Activated CD4-positive, alpha-beta T cell treated with anti-CD3 and anti-CD28 coated beads, Interleukin-2, amount 10 ng/mL, durations not matched to agents 24 days and 14 days (primary cell): ENCODE data around the gene ZNF277. TPM values are rescaled to one million over a fixed set of nuclear protein-coding genes. Genes with fewer than 3 reads are reported as not detected.

Source experiments
- DNase-seq: peaks from one replicate; pipeline ENCODE4 v3.0.0; 2022
- H3K27ac Mint-ChIP-seq: one replicate; pipeline ENCODE4 v1.8.0; 2022; ENCODE audit warnings: mild to moderate bottlenecking, mixed read lengths
- H3K27me3 Mint-ChIP-seq: one replicate; pipeline ENCODE4 v1.8.0; 2022; ENCODE audit warnings: mixed read lengths
- H3K36me3 Mint-ChIP-seq: one replicate; pipeline ENCODE4 v1.8.0; 2022; ENCODE audit warnings: low read depth, mild to moderate bottlenecking, mixed read lengths
- H3K4me1 Mint-ChIP-seq: one replicate; pipeline ENCODE4 v1.8.0; 2021; ENCODE audit warnings: mixed read lengths
- H3K4me3 Mint-ChIP-seq: one replicate; pipeline ENCODE4 v1.8.0; 2022; ENCODE audit warnings: mild to moderate bottlenecking, moderate library complexity, mixed read lengths
- H3K9me3 Mint-ChIP-seq: one replicate; pipeline ENCODE4 v1.8.0; 2021; ENCODE audit warnings: mixed read lengths
- intact Hi-C: fragments of 100-400 bp; cut with micrococcal nuclease; formaldehyde crosslinking; loops from one replicate; pipeline ENCODE4 v1.15.1; 2023
- total RNA-seq: library from RNA; stranded (reverse); gene quantifications from 2 replicates; pipeline ENCODE4 v1.2.3, GENCODE V29; 2022

ZNF277 gene
- total RNA-seq, 1 donor from 2014 or later, result 13.7 TPM

DNA sequence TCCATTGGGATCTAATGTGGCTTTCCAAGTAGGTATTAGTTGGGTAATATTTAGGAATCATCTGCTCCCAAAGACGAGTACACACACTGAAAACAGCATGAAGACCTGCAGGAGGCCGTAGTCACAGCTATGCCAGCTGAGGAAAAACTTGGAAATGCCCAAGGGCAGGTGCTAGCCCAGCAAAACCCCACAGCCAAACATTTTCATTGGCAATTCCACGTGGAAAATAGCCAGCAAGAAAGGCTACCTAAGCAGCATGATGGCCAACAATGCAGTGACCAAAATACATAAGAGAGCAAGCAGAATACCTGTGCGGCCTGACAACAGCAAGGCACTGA is 33.0 kb upstream of the ZNF277 start:
- no peak overlapping the region for H3K27ac Mint-ChIP-seq
- H3K27me3 Mint-ChIP-seq, result peaks cover 17% of the 10 kb centered on the region
- no peak overlapping the region for H3K4me3 Mint-ChIP-seq
- no peaks in the 10 kb centered on the region for H3K9me3 Mint-ChIP-seq
- no peaks in the 10 kb centered on the region for H3K36me3 Mint-ChIP-seq
- no peaks in the 10 kb centered on the region for H3K4me1 Mint-ChIP-seq
- intact Hi-C loops, result no loop called here
- no peak for DNase-seq

DNA sequence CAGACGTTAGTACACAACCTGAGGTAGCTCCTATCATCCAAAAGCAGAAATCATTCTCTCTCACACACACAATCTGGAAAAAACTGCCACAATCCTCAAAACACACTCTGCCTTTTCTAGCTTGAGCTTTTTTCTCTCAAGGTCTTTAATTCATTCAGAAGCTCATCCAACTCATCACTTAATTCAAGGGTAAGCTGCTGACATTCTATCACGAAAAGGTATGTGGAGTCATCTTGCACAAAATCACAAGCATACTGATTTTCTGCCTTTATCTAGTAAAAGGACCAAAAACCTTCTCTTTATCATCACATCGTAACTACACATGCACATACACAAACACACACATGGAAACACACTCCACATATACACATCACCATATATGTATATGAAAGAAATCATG is 32.3 kb upstream of the ZNF277 start:
- Mint-ChIP-seq H3K36me3 (no peaks in the 10 kb centered on the region), H3K27ac (no peak overlapping the region), H3K9me3 (no peaks in the 10 kb centered on the region), H3K27me3 (peaks cover 17% of the 10 kb centered on the region), H3K4me3 (no peak overlapping the region), H3K4me1 (no peaks in the 10 kb centered on the region)
- intact Hi-C loops, result no loop called here
- DNase-seq, result no peak

DNA sequence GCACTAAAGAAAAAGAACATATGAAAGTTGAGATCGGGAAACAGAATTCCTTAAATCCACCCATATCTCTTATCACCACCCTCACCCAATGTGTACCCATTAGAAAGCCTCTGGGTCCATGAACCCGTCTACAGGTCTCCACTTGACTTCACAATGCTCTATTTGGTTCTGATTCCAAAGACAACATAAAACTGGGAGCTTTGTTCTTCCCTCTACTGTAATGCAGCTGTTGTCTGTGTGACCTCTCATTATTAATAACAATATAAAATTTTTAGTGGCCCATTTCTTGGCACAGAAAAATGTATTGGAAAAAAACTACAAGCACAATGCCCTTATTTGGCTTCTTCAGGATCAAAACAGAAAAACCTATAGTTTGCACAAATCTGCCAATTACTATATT is 30.3 kb upstream of the ZNF277 start:
- H3K27me3 Mint-ChIP-seq, result peaks cover 22% of the 10 kb centered on the region

DNA sequence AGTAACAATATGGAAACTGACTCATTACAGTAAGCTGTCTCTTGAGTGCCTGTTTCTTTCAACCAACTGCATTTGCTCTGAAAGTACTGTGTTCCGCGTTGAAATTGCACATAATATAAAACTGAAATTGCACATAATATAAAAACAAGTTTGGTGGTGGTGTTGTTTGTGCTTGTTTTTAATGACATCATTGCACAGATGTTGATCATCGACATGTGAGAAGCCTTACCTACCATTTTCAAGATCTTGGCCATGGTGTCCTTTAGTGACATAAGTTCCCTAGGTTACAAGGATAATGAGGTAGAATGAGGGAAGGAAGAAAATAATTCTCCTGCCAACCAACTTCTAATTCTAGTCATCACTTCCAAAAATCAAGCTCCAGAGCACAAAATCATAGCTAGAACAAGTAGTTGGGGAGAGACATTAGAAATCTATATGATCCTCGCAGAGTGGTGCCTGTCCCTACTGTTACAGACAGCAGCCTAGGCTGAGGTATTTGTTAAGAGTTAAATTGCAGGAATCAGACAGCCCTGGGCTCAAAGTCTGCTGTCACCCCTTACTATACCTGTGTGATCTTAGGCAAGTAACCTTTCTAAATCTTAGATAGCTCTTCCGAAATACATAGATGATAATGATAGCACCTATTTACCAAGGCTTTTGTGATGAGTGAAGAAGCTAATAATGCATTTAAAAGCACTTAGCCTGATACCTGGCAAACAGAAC is 29.6 kb upstream of the ZNF277 start:
- peaks cover 22% of the 10 kb centered on the region for H3K27me3 Mint-ChIP-seq
- H3K9me3 Mint-ChIP-seq, result no peaks in the 10 kb centered on the region
- H3K27ac Mint-ChIP-seq, result no peak overlapping the region
- no peak for DNase-seq
- H3K4me1 Mint-ChIP-seq, result no peaks in the 10 kb centered on the region
- no peak overlapping the region for H3K4me3 Mint-ChIP-seq
- H3K36me3 Mint-ChIP-seq, result no peaks in the 10 kb centered on the region
- intact Hi-C loops, result no loop called here

More for the DNA sequence above, 30.3 kb upstream of the ZNF277 start:
- Mint-ChIP-seq H3K36me3 (no peaks in the 10 kb centered on the region), H3K9me3 (no peaks in the 10 kb centered on the region), H3K4me3 (no peak overlapping the region), H3K4me1 (no peaks in the 10 kb centered on the region), H3K27ac (no peak overlapping the region)
- intact Hi-C loops, result no loop called here
- DNase-seq, result no peak

DNA sequence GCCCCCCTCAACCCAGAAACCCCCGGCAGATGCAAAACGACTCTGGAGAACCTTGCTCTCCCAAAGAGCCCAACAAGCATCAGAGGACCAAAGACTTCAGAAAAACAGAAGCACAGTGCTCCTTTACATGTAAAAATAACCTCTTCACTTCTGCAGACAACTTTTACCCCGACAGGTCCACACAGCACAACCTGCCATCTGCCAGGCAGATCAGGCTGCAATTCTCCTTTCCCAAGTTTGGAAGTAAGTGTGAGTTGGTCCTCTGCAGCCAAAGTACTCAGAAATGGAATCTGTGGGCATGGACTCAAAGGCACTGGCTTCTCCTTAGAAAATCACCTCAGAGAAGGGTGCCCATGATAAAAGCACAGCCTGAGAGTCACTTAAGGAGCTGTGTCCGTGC is 26.3 kb upstream of the ZNF277 start:
- no peak for DNase-seq
- Mint-ChIP-seq H3K4me3 (no peak overlapping the region), H3K27ac (no peak overlapping the region), H3K4me1 (no peaks in the 10 kb centered on the region), H3K27me3 (peaks cover 19% of the 10 kb centered on the region), H3K36me3 (no peaks in the 10 kb centered on the region), H3K9me3 (no peaks in the 10 kb centered on the region)
- intact Hi-C loops, result no loop called here

DNA sequence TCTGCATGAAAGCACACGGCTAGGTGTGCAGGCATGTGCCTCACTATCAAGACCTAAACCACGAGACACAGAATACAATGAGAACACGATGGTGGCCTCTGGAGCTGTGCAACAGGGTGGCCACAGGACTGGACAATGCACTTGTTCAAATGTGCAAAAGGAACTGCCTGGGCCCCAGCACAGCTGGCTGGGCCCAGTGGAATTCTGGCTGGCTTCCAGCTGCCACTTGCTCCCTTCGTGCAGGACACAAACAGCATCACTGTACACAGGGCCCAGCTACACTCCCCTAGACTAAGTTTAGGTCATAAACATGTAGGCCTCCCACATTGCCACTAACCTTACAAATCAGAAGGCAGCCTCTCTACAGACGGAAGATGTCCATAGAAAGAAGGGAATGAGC is 23.7 kb upstream of the ZNF277 start:
- Mint-ChIP-seq H3K4me1 (no peaks in the 10 kb centered on the region), H3K9me3 (no peaks in the 10 kb centered on the region), H3K27ac (no peak overlapping the region), H3K4me3 (no peak overlapping the region), H3K27me3 (peaks cover 10% of the 10 kb centered on the region), H3K36me3 (no peaks in the 10 kb centered on the region)
- intact Hi-C loops, result no loop called here
- no peak for DNase-seq

DNA sequence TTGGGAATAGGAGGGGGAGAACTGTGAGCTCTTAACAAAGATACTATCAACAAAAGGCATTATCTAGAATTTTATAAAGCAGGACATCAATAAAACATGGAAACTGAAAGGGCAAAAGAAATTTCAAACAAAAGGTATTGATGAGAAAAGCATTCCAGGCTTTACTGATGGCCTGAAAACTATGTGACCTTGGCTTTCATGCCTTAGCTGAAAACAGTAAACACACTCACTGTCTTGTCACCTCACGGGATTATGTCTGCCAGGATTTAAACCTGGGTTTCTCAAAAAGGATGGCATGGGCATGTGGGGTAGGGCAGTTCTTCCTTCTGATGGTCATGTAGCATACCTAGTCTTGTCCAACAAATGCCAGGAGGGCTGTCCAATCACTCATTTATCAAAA is 23.2 kb upstream of the ZNF277 start:
- H3K9me3 Mint-ChIP-seq, result no peaks in the 10 kb centered on the region

DNA sequence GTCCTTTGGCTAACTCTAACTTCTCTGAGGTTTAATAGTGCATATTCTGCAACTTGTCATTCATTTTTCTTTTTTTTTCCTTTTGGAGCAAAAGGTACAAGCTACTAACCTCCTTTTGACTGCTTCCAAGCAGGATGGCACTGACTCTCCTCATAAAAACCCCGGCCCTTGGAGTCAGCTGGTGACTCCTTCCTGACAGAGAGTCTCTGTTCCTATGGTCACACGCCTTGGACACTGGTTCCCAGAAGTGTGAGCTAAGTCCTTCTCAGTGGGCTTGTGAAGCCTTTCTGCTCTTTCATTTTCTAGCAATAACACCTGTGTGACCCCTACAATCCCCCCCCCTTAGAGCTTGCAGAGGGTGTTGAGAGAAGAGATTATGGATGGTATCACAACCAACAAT is 22.0 kb upstream of the ZNF277 start:
- peaks cover 8% of the 10 kb centered on the region for H3K27me3 Mint-ChIP-seq
- DNase-seq, result no peak
- intact Hi-C loops, result no loop called here
- no peaks in the 10 kb centered on the region for H3K9me3 Mint-ChIP-seq
- H3K4me3 Mint-ChIP-seq, result no peak overlapping the region
- no peaks in the 10 kb centered on the region for H3K36me3 Mint-ChIP-seq
- H3K4me1 Mint-ChIP-seq, result no peaks in the 10 kb centered on the region
- no peak overlapping the region for H3K27ac Mint-ChIP-seq

More for the DNA sequence above, 23.2 kb upstream of the ZNF277 start:
- no peaks in the 10 kb centered on the region for H3K36me3 Mint-ChIP-seq
- DNase-seq, result no peak
- no peaks in the 10 kb centered on the region for H3K4me1 Mint-ChIP-seq
- no peak overlapping the region for H3K4me3 Mint-ChIP-seq
- intact Hi-C loops, result no loop called here
- peaks cover 8% of the 10 kb centered on the region for H3K27me3 Mint-ChIP-seq
- H3K27ac Mint-ChIP-seq, result no peak overlapping the region

DNA sequence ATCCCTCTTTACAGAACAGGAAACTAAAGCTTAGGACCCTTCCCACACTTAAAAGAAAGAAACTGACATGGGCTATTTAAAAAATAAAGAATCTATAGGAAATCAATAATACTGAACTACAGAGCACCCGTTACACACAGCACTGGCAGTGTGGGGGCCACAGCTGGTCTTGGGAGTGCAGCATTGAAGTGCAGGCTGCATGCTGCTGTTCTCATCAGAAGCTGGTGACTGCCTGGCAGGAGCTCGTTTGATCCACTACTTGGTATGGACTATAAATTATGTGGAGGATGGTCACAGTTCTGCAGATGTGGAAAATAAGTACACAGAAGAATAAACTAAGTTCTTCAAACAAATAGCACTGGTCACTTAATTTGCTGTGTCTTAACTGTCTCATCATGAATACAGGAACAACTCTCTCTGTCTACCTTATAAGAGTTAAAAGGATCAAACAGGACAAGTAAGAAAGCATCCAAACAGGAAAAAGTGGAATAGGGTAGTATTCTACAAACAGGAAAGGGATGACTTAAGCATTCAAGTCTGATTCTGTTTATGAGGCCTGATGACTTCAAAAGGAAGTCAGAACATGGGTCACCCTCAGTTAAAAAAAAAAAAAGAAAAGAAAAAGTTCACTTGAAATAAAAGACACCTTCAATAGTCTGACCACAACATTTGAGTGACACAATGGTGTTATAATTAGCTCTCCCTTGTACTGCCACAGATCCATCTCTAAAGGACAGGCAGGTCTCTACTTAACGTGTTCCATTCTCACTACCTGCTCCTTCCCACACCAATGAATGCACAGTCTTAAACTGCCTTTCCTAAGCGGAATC is 21.3 kb upstream of the ZNF277 start:
- H3K27me3 Mint-ChIP-seq, result peaks cover 8% of the 10 kb centered on the region
- H3K36me3 Mint-ChIP-seq, result no peaks in the 10 kb centered on the region
- no peak overlapping the region for H3K27ac Mint-ChIP-seq
- no peaks in the 10 kb centered on the region for H3K4me1 Mint-ChIP-seq
- no peak overlapping the region for H3K4me3 Mint-ChIP-seq
- intact Hi-C loops, result no loop called here
- no peaks in the 10 kb centered on the region for H3K9me3 Mint-ChIP-seq
- DNase-seq, result no peak

DNA sequence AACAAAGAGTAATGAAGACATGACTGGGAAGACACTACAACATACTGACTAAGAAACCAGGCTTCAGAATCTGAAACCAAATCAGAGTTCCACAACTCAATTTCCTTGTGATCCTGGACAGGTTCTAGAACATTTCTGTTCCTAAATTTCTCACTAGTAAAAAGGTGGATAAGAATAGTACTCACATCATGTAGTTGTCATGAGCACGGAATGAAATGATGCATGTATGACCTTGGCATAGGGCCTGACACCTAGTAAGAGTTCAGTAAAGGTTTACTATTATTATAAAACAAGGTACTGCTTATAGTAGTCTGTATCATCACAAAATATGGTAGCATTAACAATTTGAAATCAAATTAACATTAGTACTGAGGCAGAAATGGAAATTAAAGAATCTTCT is 20.2 kb upstream of the ZNF277 start:
- no peaks in the 10 kb centered on the region for H3K36me3 Mint-ChIP-seq
- no peak overlapping the region for H3K4me3 Mint-ChIP-seq
- intact Hi-C loops, result no loop called here

DNA sequence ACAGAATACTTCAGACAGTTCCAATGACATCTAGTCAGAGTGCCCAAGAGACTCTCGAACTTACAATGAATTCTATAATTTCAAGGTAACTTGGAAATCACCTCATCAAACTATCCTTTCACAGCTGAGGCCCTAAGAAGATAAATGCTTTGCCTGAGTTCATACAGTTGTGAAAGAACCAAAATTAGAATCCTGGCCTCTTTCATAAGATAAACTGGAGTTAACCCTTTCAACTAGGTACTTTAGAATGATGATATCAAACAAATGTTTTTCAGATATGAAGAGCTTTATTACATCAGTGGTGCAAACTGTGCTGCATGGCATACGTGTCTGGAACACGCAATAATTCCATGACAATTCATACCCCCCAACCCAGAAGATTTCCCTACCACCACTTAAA is 18.2 kb upstream of the ZNF277 start:
- H3K4me3 Mint-ChIP-seq, result no peak overlapping the region
- H3K9me3 Mint-ChIP-seq, result no peaks in the 10 kb centered on the region
- H3K36me3 Mint-ChIP-seq, result no peaks in the 10 kb centered on the region
- DNase-seq, result no peak
- no peaks in the 10 kb centered on the region for H3K4me1 Mint-ChIP-seq
- H3K27me3 Mint-ChIP-seq, result peaks cover 2% of the 10 kb centered on the region
- no peak overlapping the region for H3K27ac Mint-ChIP-seq
- intact Hi-C loops, result no loop called here

More for the DNA sequence above, 20.2 kb upstream of the ZNF277 start:
- Mint-ChIP-seq H3K9me3 (no peaks in the 10 kb centered on the region), H3K27me3 (peaks cover 4% of the 10 kb centered on the region), H3K27ac (no peak overlapping the region), H3K4me1 (no peaks in the 10 kb centered on the region)
- DNase-seq, result no peak

DNA sequence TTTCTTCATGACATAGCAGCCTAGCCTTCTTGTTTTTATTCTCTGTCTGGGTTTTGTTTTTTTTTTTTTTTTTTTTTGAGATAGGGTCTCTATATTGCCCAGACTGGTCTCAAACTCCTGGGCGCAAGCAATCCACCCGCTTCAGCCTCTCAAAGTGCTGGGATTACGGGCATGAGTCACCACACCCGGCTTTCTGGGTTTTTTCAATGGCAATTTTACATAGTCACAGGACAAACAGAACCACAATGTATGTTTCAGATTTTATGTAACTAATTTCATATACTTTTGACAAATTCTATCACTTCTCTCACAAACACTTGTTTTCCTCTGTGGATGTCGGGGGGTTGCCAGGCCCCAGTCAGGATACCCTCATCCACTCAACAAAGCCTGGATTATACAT is 16.8 kb upstream of the ZNF277 start:
- no peaks in the 10 kb centered on the region for H3K4me1 Mint-ChIP-seq
- no peak overlapping the region for H3K4me3 Mint-ChIP-seq
- intact Hi-C loops, result no loop called here
- no peaks in the 10 kb centered on the region for H3K36me3 Mint-ChIP-seq
- H3K9me3 Mint-ChIP-seq, result peaks cover 6% of the 10 kb centered on the region
- H3K27me3 Mint-ChIP-seq, result peaks cover 9% of the 10 kb centered on the region
- H3K27ac Mint-ChIP-seq, result no peak overlapping the region
- no peak for DNase-seq

DNA sequence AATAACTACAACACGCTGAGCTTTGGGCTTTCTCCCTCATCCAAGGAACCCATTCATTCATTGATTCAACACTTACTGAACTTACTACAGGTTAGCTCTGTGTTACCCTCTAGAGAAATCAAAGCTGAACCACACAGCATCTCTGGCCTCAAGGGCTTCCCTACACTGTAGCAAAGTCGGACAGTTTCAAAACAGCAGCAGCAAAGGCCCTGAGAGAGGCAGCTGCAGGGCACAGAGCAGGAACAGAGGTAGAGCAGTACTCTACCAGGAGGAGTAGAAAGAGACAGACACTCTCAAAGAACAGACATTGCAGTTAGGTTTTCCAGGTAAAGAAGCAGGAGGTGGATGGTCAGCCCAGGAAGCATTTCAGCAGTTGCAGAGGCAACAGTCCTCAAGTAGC is 16.4 kb upstream of the ZNF277 start:
- H3K27me3 Mint-ChIP-seq, result peaks cover 9% of the 10 kb centered on the region
- intact Hi-C loops, result no loop called here
- peaks cover 6% of the 10 kb centered on the region for H3K9me3 Mint-ChIP-seq
- no peak overlapping the region for H3K4me3 Mint-ChIP-seq
- no peak overlapping the region for H3K27ac Mint-ChIP-seq
- H3K4me1 Mint-ChIP-seq, result no peaks in the 10 kb centered on the region
- DNase-seq, result no peak
- no peaks in the 10 kb centered on the region for H3K36me3 Mint-ChIP-seq

DNA sequence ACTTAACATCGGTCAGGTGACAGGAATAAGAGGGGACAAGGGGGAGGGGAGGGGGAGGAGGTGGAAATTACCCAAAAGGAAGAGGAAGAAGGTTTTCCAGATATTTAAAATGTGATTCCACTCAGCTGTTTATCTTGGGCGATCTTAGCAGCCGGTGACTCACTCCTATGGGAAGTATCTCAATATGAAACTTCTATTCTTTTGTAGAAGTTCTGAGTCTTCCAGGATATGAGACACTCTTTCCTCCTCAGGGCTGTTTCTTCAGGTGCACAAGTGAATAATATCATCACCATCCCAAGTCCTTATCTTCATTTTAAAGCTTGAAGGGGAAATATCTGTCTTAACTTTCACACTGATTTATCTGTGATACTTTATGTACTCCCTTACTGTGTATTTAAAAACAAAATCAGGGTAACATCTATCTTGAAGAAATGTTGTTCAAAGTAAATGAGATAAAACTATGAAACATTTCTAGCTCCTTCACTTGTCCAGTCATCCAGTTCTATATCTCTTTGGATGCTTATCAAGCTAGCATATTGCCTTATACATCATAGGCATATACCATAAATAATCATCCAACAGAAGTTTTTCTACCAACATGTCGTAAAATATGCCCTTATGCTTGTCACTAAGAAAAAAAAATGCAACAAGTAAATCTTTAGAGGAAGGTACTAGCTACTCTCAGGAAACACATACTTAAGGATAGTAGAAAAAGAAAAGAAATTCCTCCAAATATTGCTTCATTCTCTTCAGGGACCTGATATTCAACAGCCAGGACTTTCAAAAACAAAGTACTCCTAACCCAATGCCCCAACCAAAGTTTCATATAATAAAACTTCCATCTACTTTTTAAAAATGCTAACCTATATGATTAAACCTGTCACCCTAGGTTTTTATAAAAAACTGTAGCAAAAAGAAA is 14.0 kb upstream of the ZNF277 start:
- H3K27ac Mint-ChIP-seq, result no peak overlapping the region
- DNase-seq, result no peak
- no peaks in the 10 kb centered on the region for H3K4me1 Mint-ChIP-seq
- peaks cover 16% of the 10 kb centered on the region for H3K27me3 Mint-ChIP-seq
- H3K36me3 Mint-ChIP-seq, result no peaks in the 10 kb centered on the region
- H3K9me3 Mint-ChIP-seq, result peaks cover 6% of the 10 kb centered on the region
- intact Hi-C loops, result no loop called here
- H3K4me3 Mint-ChIP-seq, result no peak overlapping the region
